A673 (cell line): ENCODE data around the gene TPM4. TPM values are rescaled to one million over a fixed set of nuclear protein-coding genes. Genes with fewer than 3 reads are reported as not detected.

Experiments
- BruUV-seq: library from RNA; stranded (reverse); fragments of 400-500 nt; replicated peaks from 2 replicates; lab custom pipeline; 2021; lab: Mats Ljungman, UMichigan
- CTCF ChIA-PET: fragments of 300-600 bp; sonication (Branson Sonifier 250); formaldehyde crosslinking; loops from one replicate; lab custom pipeline; 2022; ENCODE audit warnings: antibody characterized with exemption; lab: Charles Lee
- POLR2A ChIA-PET: fragments of 300-600 bp; sonication (Branson Sonifier 250); formaldehyde crosslinking; loops from one replicate; lab custom pipeline; 2022; ENCODE audit warnings: antibody characterized with exemption; ENCODE audit not compliant: low non-redundant PET; lab: Charles Lee
- DNase-seq: peaks from one replicate; pipeline ENCODE4 v3.0.0-alpha.2; 2015; ENCODE audit warnings: low spot score
- H3K27ac ChIP-seq: fragments of 200-600 bp; sonication (generic); 2 replicates; pipeline ENCODE4 v1.5.1; 2016; ENCODE audit warnings: mixed run types, low read depth, mild to moderate bottlenecking, mixed read lengths, antibody characterized with exemption, low read length; ENCODE audit not compliant: poor library complexity, severe bottlenecking
- H3K27me3 ChIP-seq: fragments of 200-600 bp; sonication (generic); replicated peaks from 2 replicates; pipeline ENCODE4 v1.6.1; 2017; ENCODE audit warnings: mixed run types, low read depth, mild to moderate bottlenecking, mixed read lengths, antibody characterized with exemption, low read length; ENCODE audit not compliant: insufficient read depth, poor library complexity
- H3K36me3 ChIP-seq: fragments of 200-600 bp; sonication (generic); 2 replicates; pipeline ENCODE4 v1.6.1; 2016; ENCODE audit warnings: mixed run types, mild to moderate bottlenecking, mixed read lengths, antibody characterized with exemption, low read length; ENCODE audit not compliant: insufficient read depth, poor library complexity, severe bottlenecking
- H3K4me1 ChIP-seq: fragments of 200-600 bp; sonication (generic); 2 replicates; pipeline ENCODE4 v1.6.1; 2017; ENCODE audit warnings: mixed run types, mild to moderate bottlenecking, mixed read lengths, antibody characterized with exemption, low read length; ENCODE audit not compliant: insufficient read depth, poor library complexity, severe bottlenecking
- H3K4me3 ChIP-seq: fragments of 200-600 bp; sonication (generic); 2 replicates; pipeline ENCODE4 v1.5.1; 2016; ENCODE audit warnings: low read depth, mixed run types, mild to moderate bottlenecking, mixed read lengths, low read length; ENCODE audit not compliant: poor library complexity, severe bottlenecking
- H3K9me3 ChIP-seq: fragments of 200-600 bp; sonication (generic); 2 replicates; pipeline ENCODE4 v1.6.1; 2016; ENCODE audit warnings: mixed run types, low read depth, mild to moderate bottlenecking, mixed read lengths, antibody characterized with exemption, low read length; ENCODE audit not compliant: poor library complexity, severe bottlenecking
- CTCF ChIP-seq: fragments of 300-800, 200-600 bp; sonication (generic); conservative IDR thresholded peaks from 2 replicates; pipeline ENCODE4 v1.5.1; 2017; ENCODE audit warnings: low read depth, mild to moderate bottlenecking, antibody characterized with exemption, low read length, moderate library complexity, mixed read lengths
- EZH2 ChIP-seq: fragments of 200-600 bp; sonication (generic); IDR thresholded peaks from 2 replicates; pipeline ENCODE4 v1.6.1; 2017; ENCODE audit warnings: borderline replicate concordance, low read depth, mild to moderate bottlenecking, mixed read lengths, antibody characterized with exemption, low read length; ENCODE audit not compliant: poor library complexity, severe bottlenecking
- intact Hi-C: fragments of 100-400 bp; cut with micrococcal nuclease; formaldehyde crosslinking; loops from one replicate; pipeline ENCODE4 v1.10.0; 2022; ENCODE audit not compliant: unreplicated experiment
- total RNA-seq: library from RNA; stranded (reverse); gene quantifications from 2 replicates; pipeline ENCODE4 v1.2.3, GENCODE V29; 2021

TPM4 gene
- total RNA-seq, 1 experiment from 2014 or later, result 476 TPM

- TF ChIP-seq CTCF, result no peak
- TF ChIP-seq EZH2, result no peak
- DNase-seq, result no peak
- intact Hi-C loops, result no loop called here
- Histone ChIP-seq H3K27me3 (no peaks in the 10 kb centered on the region), H3K9me3 (no peaks in the 10 kb centered on the region), H3K4me1 (no peaks in the 10 kb centered on the region), H3K36me3 (peaks cover 22% of the 10 kb centered on the region), H3K27ac (no peak overlapping the region), H3K4me3 (no peak overlapping the region)
- ChIA-PET POLR2A (no interaction called here), CTCF (no interaction called here)
- BruUV-seq, result no TSS peak
Measured at GRCh38 chr19:16136185-16136999, 60.1 kb downstream of the TPM4 start.

GRCh38 chr19:16139752-16140151 is 63.5 kb downstream of the TPM4 start:
- no peak overlapping the region for H3K27ac ChIP-seq
- no peak overlapping the region for H3K4me3 ChIP-seq
- ChIA-PET POLR2A (no interaction called here), CTCF (no interaction called here)
- TF ChIP-seq CTCF, result no peak
- no peaks in the 10 kb centered on the region for H3K9me3 ChIP-seq
- H3K27me3 ChIP-seq, result no peaks in the 10 kb centered on the region
- intact Hi-C loops, result no loop called here
- no peak for DNase-seq
- no peaks in the 10 kb centered on the region for H3K4me1 ChIP-seq
- H3K36me3 ChIP-seq, result no peaks in the 10 kb centered on the region
- BruUV-seq, result no TSS peak

GRCh38 chr19:16141043-16141442 is 64.7 kb downstream of the TPM4 start:
- CTCF ChIA-PET, result no interaction called here
- POLR2A ChIA-PET, result no interaction called here
- no peak for DNase-seq
- TF ChIP-seq EZH2, result no peak
- no peak for TF ChIP-seq CTCF
- no peak overlapping the region for H3K4me3 ChIP-seq
- no TSS peak for BruUV-seq
- no peaks in the 10 kb centered on the region for H3K27me3 ChIP-seq
- H3K27ac ChIP-seq, result no peak overlapping the region
- intact Hi-C loops, result no loop called here
- H3K4me1 ChIP-seq, result no peaks in the 10 kb centered on the region
- no peaks in the 10 kb centered on the region for H3K9me3 ChIP-seq
- H3K36me3 ChIP-seq, result no peaks in the 10 kb centered on the region
